ENCODE data around the gene CD160.
"Not testable (repeated sequence)": the region's sequence is repeated elsewhere in the genome, so short reads cannot be mapped to it uniquely, and the experiment has no call there.

Gene CD160, protein sequence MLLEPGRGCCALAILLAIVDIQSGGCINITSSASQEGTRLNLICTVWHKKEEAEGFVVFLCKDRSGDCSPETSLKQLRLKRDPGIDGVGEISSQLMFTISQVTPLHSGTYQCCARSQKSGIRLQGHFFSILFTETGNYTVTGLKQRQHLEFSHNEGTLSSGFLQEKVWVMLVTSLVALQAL

DNA sequence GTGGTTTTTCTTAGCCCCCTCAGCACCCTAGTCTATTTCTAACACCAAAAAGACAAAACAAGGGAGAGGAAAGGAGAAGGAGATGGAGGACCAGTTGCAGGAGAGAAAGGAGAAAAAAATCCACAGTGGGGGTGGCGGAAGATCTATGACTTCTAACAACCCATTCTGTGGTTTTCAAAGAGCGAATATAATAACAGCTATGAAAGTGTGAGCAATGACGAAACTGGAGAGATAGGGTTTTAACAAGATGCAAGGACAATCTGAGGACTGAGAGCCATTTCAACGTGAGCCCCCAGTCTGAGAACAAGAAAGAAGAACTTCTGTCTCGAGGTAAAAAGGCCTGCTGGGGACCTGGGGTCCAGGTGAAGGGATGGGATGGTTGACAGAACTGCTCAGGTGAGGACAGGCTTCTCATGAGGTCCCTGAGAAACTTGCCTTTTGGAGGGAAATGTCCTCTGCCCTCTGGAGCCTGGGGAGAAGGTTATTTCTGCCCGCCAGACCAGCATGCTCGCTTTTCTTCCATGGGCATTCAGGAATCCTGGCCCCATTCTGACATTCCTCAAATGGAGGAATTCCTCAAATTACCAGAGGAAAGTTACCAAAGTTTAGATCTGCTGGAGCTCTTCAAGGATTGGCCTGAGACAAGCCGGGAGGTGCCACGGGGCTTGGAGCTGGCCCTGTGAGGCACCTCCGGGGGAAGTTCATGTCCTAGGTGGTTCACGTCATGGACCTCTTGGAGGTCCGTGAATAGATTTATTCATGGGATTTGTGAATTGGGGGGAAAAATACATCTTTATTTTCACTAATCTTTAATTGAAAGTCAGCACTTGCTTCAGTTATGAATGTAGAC is at the start of gene CD160:
CD160 (plus strand) TSS at position 270 of the 850 bp plus-strand sequence. CDS start 8,829 bp downstream, outside the sequence.
- no peak for DNase-seq (ENCODE audit: low spot score)

- not testable (repeated sequence) for DNase-seq (ENCODE audit: low spot score)
Measured at GRCh38 chr1:145670995-145671745, 48.1 kb upstream of the CD160 start.

DNA sequence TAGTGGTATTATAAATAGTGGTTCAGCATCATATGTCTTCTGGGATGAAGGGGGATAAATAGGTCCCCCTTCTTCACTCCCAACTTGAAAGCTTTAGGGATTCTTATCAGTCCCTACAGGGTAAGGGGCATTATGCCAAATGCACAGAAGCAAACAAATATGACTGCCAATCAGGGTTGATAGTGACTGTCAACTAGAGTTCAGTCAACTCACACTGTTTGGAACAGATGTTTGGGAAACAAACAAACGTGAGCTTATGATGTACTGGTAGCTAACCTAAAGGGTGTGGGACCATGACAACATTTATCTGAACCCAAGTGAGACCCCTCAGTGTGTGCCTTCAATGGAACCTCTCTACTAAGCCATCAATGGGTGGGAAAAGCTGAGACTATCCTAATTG is 46.1 kb upstream of the CD160 start:
- DNase-seq (ENCODE audit: low spot score), result not testable (repeated sequence)

DNA sequence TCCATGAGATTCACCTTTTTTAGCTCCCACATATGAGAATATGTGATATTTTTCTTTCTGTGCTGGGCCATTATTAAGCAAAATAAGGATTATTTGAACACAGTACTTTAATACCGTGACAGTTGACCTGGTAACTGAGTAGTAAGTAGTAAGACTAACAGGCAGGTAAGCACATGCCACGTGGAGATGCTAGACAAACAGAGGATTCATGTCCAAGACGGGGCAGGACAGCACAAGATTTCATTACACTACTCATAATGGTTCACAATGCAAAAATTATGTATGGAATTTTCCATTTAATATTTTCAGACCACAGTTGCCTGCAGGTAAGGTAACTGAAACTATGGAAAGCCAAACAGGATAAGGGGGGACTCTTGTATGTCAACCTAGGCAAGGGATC is 34.4 kb upstream of the CD160 start:
- not testable (repeated sequence) for DNase-seq (ENCODE audit: low spot score)

GRCh38 chr1:145686078-145686477 is 33.2 kb upstream of the CD160 start:
- DNase-seq (ENCODE audit: low spot score), result not testable (repeated sequence)

DNA sequence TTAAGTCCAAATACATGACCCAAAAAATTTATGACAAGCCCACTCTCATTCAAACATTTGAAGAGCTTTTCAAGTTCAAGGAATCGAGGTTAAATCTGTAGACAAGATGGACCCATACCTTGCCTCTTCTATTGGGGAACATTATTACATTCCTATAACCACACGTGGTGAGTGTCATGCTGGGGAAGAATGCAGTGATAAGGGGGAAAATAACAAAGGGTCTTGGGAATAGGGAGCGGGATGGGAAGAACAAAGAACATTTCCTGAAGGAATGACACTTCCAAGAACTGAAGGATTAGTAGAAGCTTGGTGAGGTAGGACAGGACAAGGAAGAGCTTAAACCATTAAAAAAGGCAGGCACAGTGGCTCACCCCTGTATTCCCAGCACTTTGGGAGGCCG is 31.0 kb upstream of the CD160 start:
- no peak for DNase-seq (ENCODE audit: low spot score)

GRCh38 chr1:145688924-145689323 is 30.4 kb upstream of the CD160 start:
- no peak for DNase-seq (ENCODE audit: low spot score)

GRCh38 chr1:145689922-145690321 is 29.4 kb upstream of the CD160 start:
- DNase-seq (ENCODE audit: low spot score), result no peak

GRCh38 chr1:145690587-145691558 is 28.4 kb upstream of the CD160 start:
- no peak for DNase-seq (ENCODE audit: low spot score)

- DNase-seq (ENCODE audit: low spot score), result no peak
Measured at GRCh38 chr1:145692785-145693443, 26.4 kb upstream of the CD160 start.

- no peak for DNase-seq (ENCODE audit: low spot score)
Measured at GRCh38 chr1:145695821-145696629, 23.3 kb upstream of the CD160 start.

GRCh38 chr1:145696630-145696960 is 22.7 kb upstream of the CD160 start:
- DNase-seq (ENCODE audit: low spot score), result no peak

GRCh38 chr1:145701306-145701862 is 17.9 kb upstream of the CD160 start:
- DNase-seq (ENCODE audit: low spot score), result no peak

- no peak for DNase-seq (ENCODE audit: low spot score)
Measured at GRCh38 chr1:145702052-145702451, 17.2 kb upstream of the CD160 start.

GRCh38 chr1:145702826-145703225 is 16.5 kb upstream of the CD160 start:
- no peak for DNase-seq (ENCODE audit: low spot score)

DNA sequence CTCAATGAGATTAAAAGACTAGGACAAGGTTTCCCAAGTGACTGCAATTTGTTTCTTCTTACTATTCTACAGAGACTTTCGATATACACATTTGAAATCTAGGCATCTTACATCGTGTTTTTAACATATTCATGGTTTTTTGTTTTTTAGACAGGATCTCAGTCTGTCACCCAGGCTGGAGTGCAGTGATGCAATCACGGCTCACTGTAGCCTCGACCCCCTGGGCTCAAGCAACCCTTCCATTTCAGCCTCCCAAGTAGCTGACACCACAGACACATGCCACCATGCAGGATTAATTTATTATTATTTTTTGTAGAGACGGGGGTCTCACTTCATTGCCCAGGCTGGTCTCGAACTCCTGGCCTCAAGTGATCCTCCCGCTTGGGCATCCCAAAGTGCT is 13.7 kb upstream of the CD160 start:
- DNase-seq (ENCODE audit: low spot score), result no peak

DNA sequence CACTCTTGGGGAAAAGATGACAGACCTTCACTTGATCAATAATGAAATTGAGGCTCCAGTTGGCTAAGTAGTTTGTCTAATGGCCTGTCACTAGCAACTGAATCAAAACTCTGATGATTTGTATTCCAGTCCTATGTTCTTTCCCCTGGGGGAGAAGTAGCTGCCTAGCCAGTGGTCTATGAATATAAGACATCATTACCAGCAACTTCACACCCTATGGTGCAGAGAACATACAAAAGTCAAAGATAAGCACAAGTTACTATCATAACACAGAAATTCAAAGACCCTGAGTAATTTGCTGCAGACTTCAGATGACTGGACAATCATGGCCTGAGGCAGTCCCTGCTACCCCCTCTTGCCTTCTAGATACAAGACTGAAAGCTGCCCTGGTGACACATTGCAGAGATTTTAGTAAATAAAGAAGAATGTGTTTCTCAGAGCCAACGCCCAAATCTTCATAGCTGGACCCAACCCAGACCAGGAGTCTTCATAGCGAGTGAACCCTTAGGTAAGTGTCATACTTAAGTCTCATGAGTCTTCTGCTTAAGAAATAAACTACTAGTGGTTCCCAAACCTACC is 13.1 kb upstream of the CD160 start:
- no peak for DNase-seq (ENCODE audit: low spot score)

DNA sequence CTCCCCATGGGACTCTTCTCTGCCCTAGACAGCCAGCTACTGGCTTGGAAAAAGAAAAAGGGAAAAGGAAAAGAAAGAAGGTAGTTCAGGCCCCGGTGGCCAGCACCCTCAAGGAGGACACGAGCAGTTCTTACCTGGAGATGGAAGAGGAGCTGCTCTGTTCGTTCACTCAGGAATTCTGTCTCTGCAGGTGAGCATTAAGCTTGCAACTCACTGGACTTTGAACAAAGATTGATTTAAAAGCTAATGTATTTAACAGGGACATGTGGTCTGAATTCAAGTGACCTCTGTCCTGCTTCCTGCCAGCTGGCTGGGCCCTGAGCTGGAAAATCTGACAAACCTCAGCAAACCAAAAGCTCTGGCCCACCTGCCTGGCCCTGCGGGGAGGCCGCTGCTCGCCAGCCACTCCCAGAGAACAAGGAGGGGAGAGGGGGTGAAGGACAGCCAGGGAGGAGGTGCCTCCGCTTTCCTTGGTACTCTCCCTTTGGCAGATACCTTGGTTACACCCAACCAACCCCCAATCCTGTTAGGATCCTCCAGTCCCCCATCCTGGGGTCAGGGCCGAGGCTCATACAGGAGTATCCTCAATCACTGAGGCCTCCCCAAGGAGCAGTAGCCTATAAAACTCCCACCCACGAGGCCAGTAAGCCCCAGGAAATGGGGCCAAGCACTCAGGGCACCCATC is 12.0 kb upstream of the CD160 start, which contains the start of gene PDZK1:
PDZK1 (minus strand) TSS at position 186 of the 685 bp plus-strand sequence. CDS start 19,347 bp downstream, outside the sequence.
- no peak for DNase-seq (ENCODE audit: low spot score)

GRCh38 chr1:145708063-145708462 is 11.2 kb upstream of the CD160 start:
- no peak for DNase-seq (ENCODE audit: low spot score)
